Colonic mucosa (tissue), 4 donors: ENCODE results near the gene AP2S1. TPM values are rescaled to one million over a fixed set of nuclear protein-coding genes. Genes with fewer than 3 reads are reported as not detected.
"Not testable (repeated sequence)": the region's sequence is repeated elsewhere in the genome, so short reads cannot be mapped to it uniquely, and the experiment has no call there.

Source experiments
- DNase-seq: peaks from one replicate; pipeline ENCODE4 v3.0.0-alpha.2; 2020
- H3K27ac ChIP-seq: fragments of 200-600 bp; one replicate; pipeline ENCODE4 v1.8.0; 2021
- H3K27me3 ChIP-seq: fragments of 200-600 bp; one replicate; pipeline ENCODE4 v1.8.0; 2021
- H3K36me3 ChIP-seq: fragments of 200-600 bp; one replicate; pipeline ENCODE4 v1.8.0; 2021
- H3K4me1 ChIP-seq: fragments of 200-600 bp; one replicate; pipeline ENCODE4 v1.8.0; 2021; ENCODE audit warnings: mild to moderate bottlenecking
- H3K4me3 ChIP-seq: fragments of 200-600 bp; one replicate; pipeline ENCODE4 v1.8.0; 2021
- H3K9ac ChIP-seq, 2 donors: one replicate each; pipeline ENCODE4 v1.7.0; 2013; ENCODE audit warnings: control low read depth in 2 of 2, low read depth in 2 of 2, low read length in 2 of 2
- H3K9me3 ChIP-seq: fragments of 200-600 bp; one replicate; pipeline ENCODE4 v1.8.0; 2021
- CTCF ChIP-seq: fragments of 200-600 bp; IDR thresholded peaks from one replicate; pipeline ENCODE4 v1.8.0; 2022; ENCODE audit warnings: antibody characterized with exemption, mild to moderate bottlenecking
- intact Hi-C: fragments of 100-400 bp; cut with DNase I; formaldehyde crosslinking; loops from one replicate; pipeline ENCODE4 v1.14.1; 2022
- total RNA-seq, 2 donors: library from RNA; stranded (reverse); fragmentation: NEBNext Ultra II Directional in 1 of 2; extraction: Animal tissue kit (Norgen Biotek cat#: 25700) in 1 of 2; gene quantifications; one replicate each; pipeline ENCODE4 v1.2.1, GENCODE V29; 2021
- donor health status: healthy.
- donor health status: DM: no; HTN: no; CAD: no.
- donor health status: DM: no; HTN: no; CAD: no.

The AP2S1 gene
- total RNA-seq, 2 donors from 2014 or later: 132 to 208 TPM

- no peaks in the 10 kb centered on the region for H3K27me3 ChIP-seq
- H3K36me3 ChIP-seq: no peaks in the 10 kb centered on the region
- H3K4me3 ChIP-seq: peak within 1 kb of the TSS; percentile 90
- peak within 1 kb of the TSS; percentile 81 to 91 for H3K9ac ChIP-seq
- peak within 1 kb of the TSS; percentile 96 for H3K27ac ChIP-seq
- intact Hi-C loops: loop anchor here (10.0 kb wide), 1 partner anchor 64 kb away; no protein-coding TSS in a partner anchor
- TF ChIP-seq CTCF: no peak
- H3K9me3 ChIP-seq: no peaks in the 10 kb centered on the region
- peaks cover 12% of the 10 kb centered on the region for H3K4me1 ChIP-seq
- peak; percentile 51 for DNase-seq
Measured at GRCh38 chr19:46860846-46861690, 10.4 kb upstream of the AP2S1 start, which contains the start of gene ARHGAP35. Gene ARHGAP35, plus strand, starts transcription at chr19:46860997. Its CDS starts 57,679 bp downstream, at chr19:46918676.

GRCh38 chr19:46860125-46860845, 9.6 kb upstream of the AP2S1 start:
- intact Hi-C loops: loop anchor here (10.0 kb wide), 1 partner anchor 65 kb away; no protein-coding TSS in a partner anchor
- Histone ChIP-seq H3K9me3 (no peaks in the 10 kb centered on the region), H3K36me3 (no peaks in the 10 kb centered on the region), H3K4me1 (peaks cover 12% of the 10 kb centered on the region), H3K4me3 (peak overlapping the region; percentile 90), H3K27me3 (no peaks in the 10 kb centered on the region), H3K27ac (peak overlapping the region; percentile 96), H3K9ac (peak overlapping the region; percentile 81 to 91)
- peak; percentile 98 for DNase-seq
- TF ChIP-seq CTCF: no peak

- TF ChIP-seq CTCF: no peak
- H3K9ac ChIP-seq: no peak overlapping the region
- H3K27me3 ChIP-seq: no peaks in the 10 kb centered on the region
- no peaks in the 10 kb centered on the region for H3K9me3 ChIP-seq
- H3K4me3 ChIP-seq: peak overlapping the region; percentile 90
- DNase-seq: peak; percentile 77
- intact Hi-C loops: loop anchor here (10.0 kb wide), 1 partner anchor 65 kb away; no protein-coding TSS in a partner anchor
- H3K27ac ChIP-seq: peak overlapping the region; percentile 96
- peaks cover 12% of the 10 kb centered on the region for H3K4me1 ChIP-seq
- no peaks in the 10 kb centered on the region for H3K36me3 ChIP-seq
Measured at GRCh38 chr19:46859637-46860124, 9.0 kb upstream of the AP2S1 start.

GRCh38 chr19:46856062-46857022, 5.7 kb upstream of the AP2S1 start:
- H3K27ac ChIP-seq: peak overlapping the region; percentile 29
- peak overlapping the region; percentile 23 for H3K4me3 ChIP-seq
- peak; percentile 95 for DNase-seq
- peaks cover 5% of the 10 kb centered on the region for H3K4me1 ChIP-seq
- peak; percentile 72 for TF ChIP-seq CTCF
- intact Hi-C loops: loop anchor here (2.0 kb wide), 1 partner anchor 134 kb away; no protein-coding TSS in a partner anchor
- no peaks in the 10 kb centered on the region for H3K9me3 ChIP-seq
- no peaks in the 10 kb centered on the region for H3K36me3 ChIP-seq
- H3K9ac ChIP-seq: peak overlapping the region; percentile 16 to 58
- no peaks in the 10 kb centered on the region for H3K27me3 ChIP-seq

GRCh38 chr19:46854698-46855097, 4.1 kb upstream of the AP2S1 start:
- H3K36me3 ChIP-seq, H3K27ac ChIP-seq, H3K9me3 ChIP-seq, H3K4me1 ChIP-seq, intact Hi-C loops, H3K27me3 ChIP-seq, H3K9ac ChIP-seq, H3K4me3 ChIP-seq, DNase-seq: not testable (repeated sequence)
